Right renal pelvis (tissue), 4 donors: Measurements from ENCODE around the gene LZTR1. TPM values are rescaled to one million over a fixed set of nuclear protein-coding genes. Genes with fewer than 3 reads are reported as not detected.
"Not testable (repeated sequence)": the region's sequence is repeated elsewhere in the genome, so short reads cannot be mapped to it uniquely, and the experiment has no call there.

Source experiments
- DNase-seq, 4 donors: peaks; one replicate each; pipeline ENCODE4 v3.0.0-alpha.2; 2013; ENCODE audit warnings: low read depth in 4 of 4, low spot score in 3 of 4, missing footprints in 1 of 4
- polyA plus RNA-seq, 4 donors: library from polyadenylated mRNA; unstranded; fragments of 120-200 nt; gene quantifications; one replicate each; pipeline ENCODE4 v1.2.1, GENCODE V29; 2013; ENCODE audit not compliant: insufficient read length in 4 of 4

The LZTR1 gene
- polyA plus RNA-seq, 4 donors = 43.3 to 55.0 (median 49.1) TPM

DNA sequence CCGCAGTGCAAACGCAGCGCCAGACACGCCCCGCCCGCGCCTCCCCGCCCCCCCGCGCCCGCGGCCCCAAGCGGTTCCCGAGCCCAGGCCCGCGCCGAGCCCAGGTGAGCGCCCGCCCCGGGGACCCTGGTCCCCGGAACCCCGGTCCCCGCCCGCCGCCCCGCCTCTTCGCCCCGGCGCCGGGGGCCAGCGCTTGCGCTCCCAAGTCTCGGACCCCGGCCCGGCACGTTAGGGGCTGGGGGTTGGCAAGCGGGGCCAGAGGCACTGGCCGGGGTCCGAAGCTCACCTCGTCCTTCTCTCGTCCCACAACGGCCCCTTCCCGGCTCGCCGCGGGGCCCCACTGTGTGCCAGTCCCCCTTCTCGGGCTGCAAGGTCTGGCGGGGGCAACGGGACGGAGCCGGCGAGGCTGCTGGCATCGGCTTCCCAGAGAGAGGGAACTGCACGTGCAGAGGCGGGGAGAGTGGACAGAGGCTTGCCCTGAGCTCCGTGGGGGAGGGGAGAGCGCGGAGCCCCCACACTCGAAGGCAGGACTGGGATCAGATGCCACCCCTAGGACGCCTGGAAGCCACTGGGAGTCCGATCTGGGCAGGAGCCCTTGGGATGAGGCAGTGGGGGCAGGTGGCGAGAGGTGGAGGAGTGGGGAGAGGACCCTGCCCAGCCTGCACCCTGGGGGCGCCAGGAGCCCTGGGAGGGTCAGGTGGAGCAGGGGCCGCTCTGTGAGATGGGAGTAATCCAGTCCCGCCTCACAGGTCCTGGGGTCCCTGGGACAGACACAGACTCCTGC lies 16.8 kb upstream of the LZTR1 start:
- no peak for DNase-seq

DNA sequence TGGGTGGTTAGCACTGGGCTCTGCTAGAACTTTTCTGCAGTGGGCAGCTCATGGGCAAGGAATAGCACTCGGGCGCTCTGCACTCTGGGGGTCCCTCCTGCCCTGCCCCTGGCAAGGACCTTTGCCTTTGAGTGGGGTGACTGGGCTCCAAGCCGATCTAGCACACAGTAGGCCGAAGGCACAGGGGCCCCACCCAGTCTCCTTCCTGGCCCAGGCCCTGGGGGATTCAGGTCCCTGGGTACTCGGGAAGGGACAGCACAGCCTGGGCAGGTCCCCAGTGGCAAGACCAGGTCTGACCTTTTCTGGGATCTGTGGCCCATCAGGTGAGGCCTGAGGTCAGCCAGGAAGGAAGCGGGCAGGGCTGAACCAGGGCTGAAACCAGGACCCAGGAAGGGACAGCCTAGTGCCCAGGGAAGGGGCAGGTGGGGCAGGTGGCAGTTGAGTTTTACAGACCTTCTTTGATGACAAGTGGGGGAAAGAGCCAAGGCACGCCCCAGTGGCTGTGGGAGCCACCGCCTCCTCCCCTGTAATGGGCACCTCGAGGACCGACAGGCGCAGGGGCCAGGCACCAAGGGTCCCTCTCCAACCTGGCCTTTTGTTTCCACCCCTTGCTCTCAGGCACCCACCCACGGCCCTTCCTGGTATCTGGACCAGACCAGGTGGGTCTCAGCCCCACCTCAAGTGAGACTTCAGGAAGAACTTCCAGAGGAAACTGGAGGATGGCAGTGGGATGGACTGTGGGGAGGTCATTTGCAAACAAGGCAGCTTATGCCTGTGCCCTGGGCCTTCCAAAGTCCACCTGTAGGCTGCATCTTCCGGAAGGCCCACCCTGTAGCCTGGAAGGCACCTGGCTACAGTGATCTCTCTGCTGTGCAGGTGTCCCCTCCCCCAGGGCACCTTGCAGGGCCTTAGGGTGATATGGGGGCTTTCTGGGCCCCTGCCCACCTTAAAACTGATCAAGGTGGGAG lies 15.9 kb upstream of the LZTR1 start:
- DNase-seq = no peak

DNA sequence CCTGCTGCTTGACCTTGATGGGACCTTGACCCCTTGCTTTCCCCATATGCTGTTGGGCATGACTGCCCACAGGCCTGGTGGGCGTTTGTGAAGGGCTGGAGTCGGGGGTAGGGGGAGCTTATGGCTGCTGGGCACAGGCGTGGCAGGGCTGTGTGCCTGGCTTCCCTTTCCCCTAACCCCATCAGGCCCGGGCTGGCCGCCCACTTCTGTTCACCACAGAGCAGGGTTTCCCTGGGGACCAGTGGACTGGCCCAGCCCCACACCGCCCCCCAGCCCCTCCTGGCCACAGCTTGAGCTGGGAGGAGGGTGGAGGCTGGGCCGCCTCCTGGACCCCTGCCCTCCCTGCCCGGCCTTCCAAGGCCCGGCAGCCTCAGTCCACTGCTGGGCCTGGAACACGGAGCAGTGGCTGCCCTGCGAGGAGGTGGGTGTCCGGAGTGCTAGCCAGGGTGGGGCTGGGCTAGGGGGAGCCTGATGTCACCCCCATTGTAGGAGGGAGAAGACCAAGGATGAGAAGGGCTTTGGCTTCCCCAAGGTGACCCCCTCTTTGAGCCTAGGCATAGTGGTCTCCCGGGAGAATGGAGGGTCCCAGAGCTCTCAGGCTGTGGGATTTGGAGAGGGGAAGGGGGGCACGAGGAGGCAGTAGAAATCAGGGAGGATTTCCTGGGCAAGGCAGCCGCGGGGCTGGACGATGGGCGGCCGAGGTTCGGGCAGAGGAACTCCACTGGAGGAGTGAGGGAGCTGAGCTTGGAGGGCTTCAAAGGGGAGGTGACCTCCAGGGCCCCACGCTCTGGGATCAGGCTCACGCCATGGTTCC lies 15.0 kb upstream of the LZTR1 start, which contains the start of gene AIFM3:
AIFM3 (plus strand) TSS at position 373 of the 814 bp plus-strand sequence. CDS start 690 bp downstream, outside the sequence.
- DNase-seq = no peak

DNA sequence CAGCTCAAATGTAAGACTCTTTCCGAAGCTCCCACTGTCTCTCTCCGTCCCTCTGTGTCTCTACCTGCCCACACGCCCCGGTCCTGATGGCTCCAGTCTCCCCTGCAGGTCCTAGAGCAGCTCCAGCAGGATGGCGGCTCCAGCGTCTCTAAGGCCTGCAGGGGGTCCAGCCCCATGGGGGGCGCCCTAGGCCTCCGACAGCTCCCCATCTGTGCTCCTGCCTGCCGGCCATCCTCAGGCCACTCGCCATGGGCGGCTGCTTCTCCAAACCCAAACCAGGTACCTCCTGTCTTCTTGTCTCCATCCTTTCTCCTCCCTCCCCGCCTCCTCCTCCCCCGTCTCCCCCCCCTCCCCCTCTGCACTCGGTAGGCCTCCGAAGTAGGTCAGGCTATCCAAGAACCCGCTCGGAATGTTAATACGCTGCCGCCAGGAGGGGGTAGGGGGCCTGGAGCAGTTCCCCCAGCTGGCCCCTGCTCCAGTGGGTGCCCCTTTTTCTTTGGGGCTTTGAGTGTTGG lies 14.3 kb upstream of the LZTR1 start:
- DNase-seq = no peak

DNA sequence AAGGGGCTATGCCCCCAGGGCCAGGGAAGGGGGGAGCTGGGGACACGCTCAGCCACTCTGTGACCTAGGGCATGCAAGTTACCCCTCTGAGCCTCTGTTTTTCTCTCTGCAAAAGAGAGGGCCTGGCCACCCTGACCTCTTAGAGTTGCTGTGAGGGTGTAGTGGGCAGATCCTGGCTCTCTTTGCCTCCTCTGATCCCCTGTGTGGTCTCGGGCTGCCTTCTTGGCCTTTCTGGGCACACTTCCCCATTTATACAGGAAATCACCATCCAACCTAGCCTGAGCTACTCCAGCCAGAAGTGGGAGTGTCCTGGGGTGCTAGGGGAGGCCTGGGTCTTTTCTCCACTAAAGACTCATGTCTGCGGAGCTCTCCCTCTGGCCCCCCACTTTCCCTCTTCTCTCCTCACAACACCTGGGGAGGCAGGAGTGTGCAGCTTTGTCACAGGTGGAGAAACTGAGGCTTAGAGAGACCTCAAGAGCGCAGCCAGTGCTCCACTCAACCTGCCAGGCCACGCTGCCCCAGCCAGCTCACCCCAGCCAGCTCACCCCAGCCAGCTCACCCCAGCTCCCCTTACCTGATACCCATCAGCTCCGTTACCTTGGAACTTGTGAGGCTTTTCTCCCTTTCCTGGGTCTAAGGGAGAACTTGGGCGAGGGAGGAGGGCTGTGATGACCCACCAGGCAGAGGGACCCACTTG lies 13.7 kb upstream of the LZTR1 start:
- no peak for DNase-seq

DNA sequence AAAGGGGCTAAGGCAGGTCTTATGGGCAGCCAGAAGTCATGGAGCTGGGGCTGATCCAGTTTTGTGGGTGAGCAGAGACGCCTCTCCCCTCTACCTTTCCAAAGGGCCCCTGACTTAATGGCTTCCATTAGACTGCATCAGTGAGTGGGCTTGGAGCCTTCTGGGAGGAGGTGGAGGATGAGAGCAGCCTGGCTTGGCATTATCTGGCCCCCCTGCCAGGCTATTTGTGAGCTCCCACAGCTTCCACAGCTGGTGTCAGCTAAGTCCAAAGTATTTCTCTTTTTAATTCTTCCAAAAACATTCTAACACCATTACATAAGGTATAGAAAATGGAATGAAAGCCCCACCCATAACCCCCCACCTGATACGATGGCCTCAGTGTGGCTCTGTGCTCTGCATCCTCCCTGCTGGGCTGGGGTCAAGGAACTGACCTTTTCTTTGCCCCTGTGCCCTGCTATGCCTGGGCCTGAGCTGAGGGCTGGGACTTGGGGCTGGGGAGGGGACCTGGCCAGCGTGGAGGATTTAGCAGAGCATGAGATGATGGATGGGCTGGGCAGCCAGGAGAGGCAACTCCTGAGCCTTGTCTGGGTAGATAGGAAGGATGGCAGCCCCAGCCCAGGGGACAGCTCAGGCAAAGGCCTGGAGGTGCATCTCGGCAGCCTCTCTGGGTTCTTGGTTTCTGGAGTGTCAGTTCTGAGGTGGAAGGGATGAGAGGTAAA lies 11.0 kb upstream of the LZTR1 start:
- no peak for DNase-seq

DNA sequence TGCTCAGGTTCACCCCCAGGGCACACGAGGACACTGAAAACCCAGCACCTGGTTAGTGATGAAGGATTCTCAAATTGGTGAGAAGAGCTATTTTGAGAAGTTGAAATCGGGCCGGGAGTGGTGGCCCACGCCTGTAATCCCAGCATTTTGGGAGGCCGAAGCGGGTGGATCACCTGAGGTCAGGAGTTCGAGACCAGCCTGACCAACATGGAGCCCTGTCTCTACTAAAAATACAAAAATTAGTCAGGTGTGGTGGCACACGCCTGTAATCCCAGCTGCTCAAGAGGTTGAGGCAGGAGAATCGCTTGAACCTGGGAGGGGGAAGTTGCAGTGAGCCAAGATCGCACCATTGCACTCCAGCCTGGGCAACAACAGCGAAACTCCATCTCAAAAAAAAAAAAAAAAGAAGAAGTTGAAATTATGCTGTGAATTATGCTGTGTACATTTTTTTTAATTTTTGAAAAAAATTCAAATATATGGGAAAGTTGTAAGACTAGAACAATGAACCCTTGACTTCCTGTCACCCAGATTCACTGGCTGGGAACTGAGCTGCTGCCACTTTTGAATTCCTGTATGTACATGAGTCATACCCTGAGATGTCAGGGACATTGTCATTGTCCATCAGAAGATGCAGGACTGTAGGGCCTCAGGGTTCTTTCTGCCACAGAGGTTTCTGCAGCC lies 9.9 kb upstream of the LZTR1 start:
- not testable (repeated sequence) for DNase-seq

DNA sequence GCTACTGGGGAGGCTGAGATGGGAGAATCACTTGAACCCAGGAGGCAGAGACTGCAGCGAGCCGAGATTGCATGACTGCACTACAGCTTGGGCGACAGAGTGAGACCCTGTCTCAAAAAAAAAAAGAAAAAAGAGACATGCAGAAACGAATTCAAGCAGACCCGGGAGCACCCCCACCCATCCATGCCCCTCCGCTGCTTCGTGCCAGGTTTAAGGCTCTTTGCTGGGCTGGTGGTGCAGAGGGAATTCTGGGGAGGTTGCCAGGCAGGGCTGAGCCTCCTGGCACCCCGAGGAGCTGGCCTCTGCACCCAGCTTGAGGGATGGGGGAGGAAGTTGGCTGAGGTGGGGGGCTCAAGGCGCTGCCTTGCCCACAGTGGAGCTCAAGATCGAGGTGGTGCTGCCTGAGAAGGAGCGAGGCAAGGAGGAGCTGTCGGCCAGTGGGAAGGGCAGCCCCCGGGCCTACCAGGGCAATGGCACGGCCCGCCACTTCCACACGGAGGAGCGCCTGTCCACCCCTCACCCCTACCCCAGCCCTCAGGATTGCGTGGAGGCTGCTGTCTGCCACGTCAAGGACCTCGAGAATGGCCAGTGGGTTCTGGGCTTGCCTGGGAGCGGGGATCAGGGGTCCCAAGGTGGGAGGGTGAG lies 9.0 kb upstream of the LZTR1 start:
- DNase-seq = no peak

DNA sequence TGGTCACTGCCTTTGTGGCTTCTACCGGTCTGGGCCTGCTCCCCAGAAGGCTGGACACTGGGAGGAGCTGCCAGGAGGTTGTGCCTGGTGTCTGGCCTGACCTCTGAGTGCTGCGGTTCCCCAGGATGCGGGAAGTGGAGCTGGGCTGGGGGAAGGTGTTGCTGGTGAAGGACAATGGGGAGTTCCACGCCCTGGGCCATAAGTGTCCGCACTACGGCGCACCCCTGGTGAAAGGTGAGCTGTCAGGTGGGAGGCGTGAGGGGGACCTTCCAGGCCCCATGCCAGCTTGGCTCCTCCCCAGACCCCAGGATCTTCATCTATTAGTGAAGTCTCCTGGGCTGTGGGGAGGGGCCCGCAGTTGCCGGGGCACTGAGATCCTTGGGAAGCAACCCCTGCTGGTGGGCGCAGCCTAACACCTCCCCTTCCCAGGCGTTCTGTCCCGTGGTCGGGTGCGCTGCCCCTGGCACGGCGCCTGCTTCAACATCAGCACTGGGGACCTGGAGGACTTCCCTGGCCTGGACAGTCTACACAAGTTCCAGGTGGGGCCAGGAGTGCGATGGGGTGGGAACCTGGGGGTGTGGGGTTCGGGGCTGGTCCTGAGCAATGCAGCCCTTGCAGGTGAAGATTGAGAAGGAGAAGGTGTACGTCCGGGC lies 8.3 kb upstream of the LZTR1 start:
- no peak for DNase-seq

DNA sequence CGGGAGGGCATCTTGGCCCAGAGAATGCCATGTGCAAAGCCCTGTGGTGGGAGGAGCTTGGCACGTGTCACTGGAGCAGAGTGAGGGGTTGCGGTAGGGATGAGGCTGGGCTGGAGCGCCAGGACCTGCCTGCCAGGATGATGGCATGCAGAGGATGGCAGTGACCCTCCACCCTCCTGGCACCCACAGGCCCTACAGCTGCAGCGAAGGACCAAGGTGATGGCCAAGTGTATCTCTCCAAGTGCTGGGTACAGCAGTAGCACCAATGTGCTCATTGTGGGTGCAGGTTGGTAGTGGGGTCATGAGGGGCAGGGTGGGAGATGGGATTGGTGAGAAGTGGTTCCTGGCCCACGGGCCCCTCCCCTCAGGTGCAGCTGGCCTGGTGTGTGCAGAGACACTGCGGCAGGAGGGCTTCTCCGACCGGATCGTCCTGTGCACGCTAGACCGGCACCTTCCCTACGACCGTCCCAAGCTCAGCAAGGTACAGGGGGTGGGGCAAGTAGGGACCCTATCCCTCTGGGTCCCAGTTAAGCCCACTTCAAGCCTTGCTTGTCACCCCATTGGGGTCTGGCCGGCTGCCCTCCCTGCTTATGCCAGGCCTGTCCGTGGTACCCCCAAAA lies 7.7 kb upstream of the LZTR1 start:
- no peak for DNase-seq

DNA sequence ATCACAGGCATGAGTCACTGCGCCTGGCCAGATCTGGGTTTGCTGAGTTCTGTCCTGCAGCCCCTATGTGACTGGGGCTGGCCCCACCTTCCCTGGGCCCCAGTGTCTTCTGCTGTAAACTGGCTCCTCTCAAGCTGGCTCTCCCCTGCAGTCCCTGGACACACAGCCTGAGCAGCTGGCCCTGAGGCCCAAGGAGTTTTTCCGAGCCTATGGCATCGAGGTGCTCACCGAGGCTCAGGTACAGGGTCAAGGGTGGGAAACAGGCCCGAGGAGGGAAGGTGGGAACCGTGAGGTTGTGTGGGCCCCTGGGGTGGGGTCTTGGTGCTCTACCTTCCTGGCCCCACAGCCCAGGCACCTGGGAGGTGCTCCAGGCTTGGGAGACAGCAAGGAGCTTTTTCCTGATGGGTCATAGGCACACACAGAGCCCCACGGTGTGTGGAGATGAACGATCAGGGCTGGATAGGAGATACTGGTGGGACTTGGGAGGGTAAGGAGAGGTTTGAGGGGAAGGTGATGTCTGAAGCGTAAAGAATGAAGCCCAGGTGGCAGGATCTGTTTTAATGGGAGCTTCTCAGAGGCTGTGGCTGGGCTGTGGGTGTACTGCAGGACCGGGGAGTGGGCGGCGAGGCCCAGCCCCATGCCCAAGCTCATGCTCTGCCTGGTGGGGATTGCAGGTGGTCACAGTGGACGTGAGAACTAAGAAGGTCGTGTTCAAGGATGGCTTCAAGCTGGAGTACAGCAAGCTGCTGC lies 6.4 kb upstream of the LZTR1 start:
- DNase-seq = no peak

DNA sequence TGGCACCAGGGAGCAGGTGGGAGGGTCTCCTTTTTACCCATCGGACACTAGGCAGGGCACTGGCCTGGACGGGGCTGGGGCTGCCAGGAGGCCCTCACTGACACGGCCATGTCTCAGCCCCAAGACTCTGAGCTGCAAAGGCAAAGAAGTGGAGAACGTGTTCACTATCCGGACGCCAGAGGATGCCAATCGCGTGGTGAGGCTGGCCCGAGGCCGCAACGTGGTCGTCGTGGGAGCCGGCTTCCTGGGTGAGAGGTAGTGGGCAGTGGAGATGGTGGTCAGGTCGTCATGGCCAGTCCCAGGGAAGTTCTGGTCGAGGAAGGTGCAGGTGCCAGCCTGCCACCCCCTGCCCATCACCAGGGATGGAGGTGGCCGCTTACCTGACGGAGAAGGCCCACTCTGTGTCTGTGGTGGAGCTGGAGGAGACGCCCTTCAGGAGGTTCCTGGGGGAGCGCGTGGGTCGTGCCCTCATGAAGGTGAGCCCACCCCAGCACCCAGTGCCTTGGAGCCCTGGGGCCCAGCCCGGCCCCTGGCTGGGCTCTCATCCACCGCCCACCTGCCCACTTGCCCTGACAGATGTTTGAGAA lies 5.7 kb upstream of the LZTR1 start:
- DNase-seq = no peak

DNA sequence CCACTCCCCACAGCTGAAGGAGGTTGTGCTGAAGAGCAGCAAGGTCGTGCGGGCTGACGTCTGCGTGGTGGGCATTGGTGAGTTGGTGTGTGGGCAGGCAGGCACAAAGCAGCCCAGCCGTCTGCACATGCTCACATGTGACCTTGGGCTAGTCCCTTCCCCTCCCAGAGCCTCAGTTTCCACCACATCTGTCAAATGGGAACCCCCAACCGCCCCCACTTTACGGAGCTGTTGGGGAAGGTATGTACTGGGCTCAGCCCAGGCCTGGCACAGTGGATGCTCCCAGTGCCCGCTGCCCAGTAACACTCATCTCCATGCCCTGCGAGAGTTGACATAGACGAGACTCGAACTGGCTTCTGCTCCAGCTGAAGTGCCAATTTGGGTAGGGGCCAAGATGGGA lies 5.1 kb upstream of the LZTR1 start:
- no peak for DNase-seq

DNA sequence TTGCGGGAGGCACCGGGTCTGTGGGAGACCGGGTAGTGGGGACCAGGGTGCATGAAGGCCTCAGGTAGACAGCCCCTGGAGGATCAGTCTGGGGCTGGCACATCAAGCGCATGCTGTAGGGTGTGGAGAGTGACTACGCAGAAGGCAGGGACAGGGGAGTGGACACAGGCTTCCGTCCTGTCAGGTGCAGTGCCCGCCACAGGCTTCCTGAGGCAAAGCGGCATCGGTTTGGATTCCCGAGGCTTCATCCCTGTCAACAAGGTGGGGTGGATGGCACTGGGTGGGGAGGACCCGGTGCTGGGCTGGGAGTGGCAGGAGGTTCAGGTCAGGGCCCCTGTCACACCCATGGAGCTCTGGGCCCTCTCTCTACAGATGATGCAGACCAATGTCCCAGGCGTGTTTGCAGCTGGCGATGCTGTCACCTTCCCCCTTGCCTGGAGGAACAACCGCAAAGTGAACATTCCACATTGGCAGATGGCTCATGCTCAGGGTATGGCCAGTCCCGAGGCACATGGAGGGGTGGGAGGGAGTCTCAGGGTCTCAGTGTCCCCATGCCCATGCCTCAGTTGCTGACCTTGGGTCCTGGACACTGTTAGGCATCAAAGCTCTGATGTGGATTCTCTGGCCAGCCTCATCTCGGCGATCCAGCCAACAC lies 4.5 kb upstream of the LZTR1 start:
- no peak for DNase-seq

DNA sequence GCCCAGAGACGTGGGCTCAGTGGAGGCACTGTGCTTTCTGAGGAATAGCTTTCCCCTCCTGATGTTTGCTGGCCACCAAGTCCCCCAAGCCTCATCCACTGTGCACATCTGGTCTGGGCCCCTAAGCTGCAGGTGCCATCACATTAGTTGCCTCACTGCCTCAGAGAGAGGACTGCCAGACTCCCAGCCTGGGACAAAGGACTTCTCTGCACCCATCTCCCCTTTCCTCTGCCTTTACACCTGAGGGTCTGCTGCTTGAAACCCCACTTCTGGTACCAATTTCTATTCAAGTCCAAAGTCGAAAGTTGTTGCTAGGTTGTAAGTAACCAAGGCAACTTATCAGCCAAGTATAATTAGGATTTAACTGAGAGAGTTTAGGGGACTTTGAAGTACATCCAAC lies 3.7 kb upstream of the LZTR1 start:
- DNase-seq = no peak
